Measurements from ENCODE around the gene RBBP9.

- no peak for TF ChIP-seq CTCF (conservative IDR thresholded peaks at IDR 0.05; ENCODE audit: low read length)
- no peak for TF ChIP-seq EZH2phosphoT487 (IDR thresholded peaks at IDR 0.05; ENCODE audit: borderline replicate concordance, low read depth, low read length)
Observed at GRCh38 chr20:18533491-18533890, 36.5 kb upstream of the RBBP9 start.
